HEK293 (cell line): ENCODE measurements around the gene ATP5F1B.

ENCODE experiments used
- FEZF1 ChIP-seq: fragments of 450-650 bp; formaldehyde crosslinking; IDR thresholded peaks from 2 replicates; pipeline ENCODE4 v1.5.1; 2016; ENCODE audit warnings: missing biosample characterization, missing genetic modification characterization
- KLF1 ChIP-seq: fragments of 450-650 bp; formaldehyde crosslinking; IDR thresholded peaks from 2 replicates; pipeline ENCODE4 v1.5.1; 2016; ENCODE audit warnings: missing biosample characterization, missing genetic modification characterization
- KLF8 ChIP-seq: fragments of 450-650 bp; formaldehyde crosslinking; IDR thresholded peaks from 2 replicates; pipeline ENCODE4 v1.5.1; 2016; ENCODE audit warnings: missing biosample characterization, missing genetic modification characterization
- PRDM6 ChIP-seq: fragments of 450-650 bp; formaldehyde crosslinking; IDR thresholded peaks from 2 replicates; pipeline ENCODE4 v1.5.1; 2017; ENCODE audit warnings: missing biosample characterization, missing genetic modification characterization
- YY1 ChIP-seq: fragments of 450-650 bp; formaldehyde crosslinking; IDR thresholded peaks from 2 replicates; pipeline ENCODE4 v1.5.1; 2018; ENCODE audit warnings: missing biosample characterization, missing genetic modification characterization
- YY2 ChIP-seq: fragments of 450-650 bp; formaldehyde crosslinking; IDR thresholded peaks from 2 replicates; pipeline ENCODE4 v1.5.1; 2016; ENCODE audit warnings: missing biosample characterization, missing genetic modification characterization
- ZBTB17 ChIP-seq: fragments of 450-650 bp; formaldehyde crosslinking; IDR thresholded peaks from 2 replicates; pipeline ENCODE4 v1.5.1; 2016; ENCODE audit warnings: missing biosample characterization, missing genetic modification characterization
- ZBTB21 ChIP-seq: fragments of 450-650 bp; formaldehyde crosslinking; IDR thresholded peaks from 2 replicates; pipeline ENCODE4 v1.5.1; 2017; ENCODE audit warnings: missing biosample characterization, missing genetic modification characterization
- ZBTB6 ChIP-seq: fragments of 450-650 bp; formaldehyde crosslinking; IDR thresholded peaks from 2 replicates; pipeline ENCODE4 v1.5.1; 2017; ENCODE audit warnings: missing biosample characterization, missing genetic modification characterization
- ZBTB7A ChIP-seq: fragments of 450-650 bp; formaldehyde crosslinking; IDR thresholded peaks from 2 replicates; pipeline ENCODE4 v1.5.1; 2016; ENCODE audit warnings: low read depth, missing biosample characterization, missing genetic modification characterization
- ZFHX2 ChIP-seq: fragments of 450-650 bp; formaldehyde crosslinking; conservative IDR thresholded peaks from 2 replicates; pipeline ENCODE4 v1.5.1; 2016; ENCODE audit warnings: missing biosample characterization, missing genetic modification characterization
- ZFP37 ChIP-seq: fragments of 450-650 bp; formaldehyde crosslinking; IDR thresholded peaks from 2 replicates; pipeline ENCODE4 v1.5.1; 2016; ENCODE audit warnings: missing biosample characterization, missing genetic modification characterization
- ZNF133 ChIP-seq: fragments of 450-650 bp; formaldehyde crosslinking; IDR thresholded peaks from 2 replicates; pipeline ENCODE4 v1.5.1; 2016; ENCODE audit warnings: missing biosample characterization, missing genetic modification characterization
- ZNF155 ChIP-seq: fragments of 450-650 bp; formaldehyde crosslinking; IDR thresholded peaks from 2 replicates; pipeline ENCODE4 v1.5.1; 2016; ENCODE audit warnings: missing biosample characterization, missing genetic modification characterization
- ZNF175 ChIP-seq: fragments of 450-650 bp; formaldehyde crosslinking; IDR thresholded peaks from 2 replicates; pipeline ENCODE4 v1.5.1; 2016; ENCODE audit warnings: missing biosample characterization, missing genetic modification characterization
- ZNF24 ChIP-seq: fragments of 450-650 bp; formaldehyde crosslinking; IDR thresholded peaks from 2 replicates; pipeline ENCODE4 v1.5.1; 2016; ENCODE audit warnings: missing biosample characterization, missing genetic modification characterization
- ZNF311 ChIP-seq: fragments of 450-650 bp; formaldehyde crosslinking; IDR thresholded peaks from 2 replicates; pipeline ENCODE4 v1.5.1; 2017; ENCODE audit warnings: missing biosample characterization, missing genetic modification characterization, borderline replicate concordance
- ZNF341 ChIP-seq: fragments of 450-650 bp; formaldehyde crosslinking; IDR thresholded peaks from 2 replicates; pipeline ENCODE4; 2016; ENCODE audit warnings: low read depth, missing biosample characterization, missing genetic modification characterization
- ZNF529 ChIP-seq: fragments of 450-650 bp; formaldehyde crosslinking; IDR thresholded peaks from 2 replicates; pipeline ENCODE4 v1.5.1; 2017; ENCODE audit warnings: missing genetic modification characterization, missing biosample characterization; ENCODE audit not compliant: insufficient replicate concordance
- ZNF549 ChIP-seq: fragments of 450-650 bp; IDR thresholded peaks from 2 replicates; pipeline ENCODE4 v1.5.1; 2018; ENCODE audit warnings: missing biosample characterization, missing genetic modification characterization, mild to moderate bottlenecking, inconsistent platforms, moderate library complexity
- ZNF558 ChIP-seq: fragments of 450-650 bp; formaldehyde crosslinking; IDR thresholded peaks from 2 replicates; pipeline ENCODE4 v1.5.1; 2016; ENCODE audit warnings: missing biosample characterization, missing genetic modification characterization
- ZNF585B ChIP-seq: fragments of 450-650 bp; formaldehyde crosslinking; IDR thresholded peaks from 2 replicates; pipeline ENCODE4 v1.5.1; 2016; ENCODE audit warnings: missing biosample characterization, missing genetic modification characterization
- ZNF600 ChIP-seq: fragments of 450-650 bp; formaldehyde crosslinking; IDR thresholded peaks from 2 replicates; pipeline ENCODE4 v1.5.1; 2016; ENCODE audit warnings: missing biosample characterization, missing genetic modification characterization
- ZNF707 ChIP-seq: fragments of 450-650 bp; formaldehyde crosslinking; IDR thresholded peaks from 2 replicates; pipeline ENCODE4 v1.5.1; 2016; ENCODE audit warnings: missing biosample characterization, missing genetic modification characterization
- ZNF777 ChIP-seq: fragments of 450-650 bp; formaldehyde crosslinking; IDR thresholded peaks from 2 replicates; pipeline ENCODE4 v1.5.1; 2017; ENCODE audit warnings: missing biosample characterization, missing genetic modification characterization, borderline replicate concordance
- TF ChIP-seq, protein P1 (sequence below): fragments of 450-650 bp; formaldehyde crosslinking; IDR thresholded peaks from 2 replicates; pipeline ENCODE4 v1.5.1; 2016; ENCODE audit warnings: missing biosample characterization, missing genetic modification characterization, borderline replicate concordance
- TF ChIP-seq, protein P2 (sequence below): fragments of 450-650 bp; formaldehyde crosslinking; IDR thresholded peaks from 2 replicates; pipeline ENCODE4 v1.5.1; 2016; ENCODE audit warnings: missing biosample characterization, missing genetic modification characterization
- TF ChIP-seq, protein P3 (sequence below): fragments of 450-650 bp; formaldehyde crosslinking; conservative IDR thresholded peaks from 2 replicates; pipeline ENCODE4 v1.5.1; 2016; ENCODE audit warnings: low read depth, missing biosample characterization, missing genetic modification characterization

ATP5F1B gene

DNA sequence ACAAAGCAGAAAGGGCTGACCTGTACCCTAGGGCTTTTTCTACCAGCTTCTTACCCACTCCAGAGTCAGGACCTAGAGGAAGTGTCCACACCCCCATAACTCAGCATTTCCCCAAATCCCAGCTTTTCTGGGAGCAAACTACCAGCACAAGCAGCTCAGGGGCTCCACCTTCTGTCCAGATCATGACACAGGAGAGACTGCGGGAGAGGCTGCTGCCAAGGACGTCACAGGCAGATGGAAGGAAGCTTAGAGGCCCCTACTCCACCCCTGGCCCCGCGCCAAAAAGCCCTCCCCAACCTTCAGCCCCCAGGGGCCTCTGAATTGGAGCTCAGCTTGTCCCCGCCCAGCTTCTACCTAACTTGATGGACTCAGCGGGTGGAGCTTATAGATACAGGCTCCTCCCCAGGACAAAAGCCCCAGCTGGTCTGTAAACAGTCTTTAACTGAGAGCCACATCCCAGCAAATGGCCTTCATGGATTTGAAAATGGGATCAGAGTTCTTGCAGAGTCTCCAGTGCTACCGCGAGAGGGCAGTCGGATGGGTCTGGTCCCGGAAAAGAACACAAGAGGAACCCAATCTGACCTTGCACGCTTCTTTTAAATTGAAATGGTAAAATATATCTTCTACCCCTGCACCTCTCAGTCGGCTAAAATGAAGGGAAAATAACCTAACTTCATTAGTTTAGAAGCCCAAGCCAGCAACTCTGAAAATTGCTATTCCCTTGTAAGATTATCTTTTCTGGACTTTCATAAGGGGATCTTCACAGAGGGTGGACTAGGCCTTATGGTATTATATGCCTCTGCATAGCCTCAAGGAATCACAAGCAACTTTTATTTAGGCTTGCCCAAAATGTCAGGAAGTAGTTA, 8.9 kb downstream of the ATP5F1B start (continued):
- TF ChIP-seq, protein P1, sequence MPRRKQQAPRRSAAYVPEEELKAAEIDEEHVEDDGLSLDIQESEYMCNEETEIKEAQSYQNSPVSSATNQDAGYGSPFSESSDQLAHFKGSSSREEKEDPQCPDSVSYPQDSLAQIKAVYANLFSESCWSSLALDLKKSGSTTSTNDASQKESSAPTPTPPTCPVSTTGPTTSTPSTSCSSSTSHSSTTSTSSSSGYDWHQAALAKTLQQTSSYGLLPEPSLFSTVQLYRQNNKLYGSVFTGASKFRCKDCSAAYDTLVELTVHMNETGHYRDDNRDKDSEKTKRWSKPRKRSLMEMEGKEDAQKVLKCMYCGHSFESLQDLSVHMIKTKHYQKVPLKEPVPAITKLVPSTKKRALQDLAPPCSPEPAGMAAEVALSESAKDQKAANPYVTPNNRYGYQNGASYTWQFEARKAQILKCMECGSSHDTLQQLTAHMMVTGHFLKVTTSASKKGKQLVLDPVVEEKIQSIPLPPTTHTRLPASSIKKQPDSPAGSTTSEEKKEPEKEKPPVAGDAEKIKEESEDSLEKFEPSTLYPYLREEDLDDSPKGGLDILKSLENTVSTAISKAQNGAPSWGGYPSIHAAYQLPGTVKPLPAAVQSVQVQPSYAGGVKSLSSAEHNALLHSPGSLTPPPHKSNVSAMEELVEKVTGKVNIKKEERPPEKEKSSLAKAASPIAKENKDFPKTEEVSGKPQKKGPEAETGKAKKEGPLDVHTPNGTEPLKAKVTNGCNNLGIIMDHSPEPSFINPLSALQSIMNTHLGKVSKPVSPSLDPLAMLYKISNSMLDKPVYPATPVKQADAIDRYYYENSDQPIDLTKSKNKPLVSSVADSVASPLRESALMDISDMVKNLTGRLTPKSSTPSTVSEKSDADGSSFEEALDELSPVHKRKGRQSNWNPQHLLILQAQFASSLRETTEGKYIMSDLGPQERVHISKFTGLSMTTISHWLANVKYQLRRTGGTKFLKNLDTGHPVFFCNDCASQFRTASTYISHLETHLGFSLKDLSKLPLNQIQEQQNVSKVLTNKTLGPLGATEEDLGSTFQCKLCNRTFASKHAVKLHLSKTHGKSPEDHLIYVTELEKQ (tag by site-specific recombination), result peak; percentile 23; the same call in 1 of the 2 replicates
- TF ChIP-seq FEZF1 (tag by site-specific recombination) (peak; percentile 19; the same call in 1 of the 2 replicates), ZBTB7A (0 out of 2 replicates have a peak, but pooled peaks have one; percentile 59), ZNF133 (tag by site-specific recombination) (no peak), ZNF600 (tag by site-specific recombination) (no peak), ZNF341 (tag by site-specific recombination) (no peak), ZNF585B (tag by site-specific recombination) (no peak), YY2 (tag by site-specific recombination) (no peak), PRDM6 (0 out of 2 replicates have a peak, but pooled peaks have one; percentile 25), ZNF24 (tag by site-specific recombination) (no peak; the same call in 1 of the 2 replicates), ZBTB17 (tag by site-specific recombination) (peak; percentile 75), ZNF529 (tag by site-specific recombination) (no peak), ZFP37 (tag by site-specific recombination) (peak; percentile 47; the same call in 1 of the 2 replicates), YY1 (tag by site-specific recombination) (0 out of 2 replicates have a peak, but pooled peaks have one; percentile 44), ZNF558 (tag by site-specific recombination) (peak; percentile 70; the same call in 1 of the 2 replicates), ZNF549 (tag by site-specific recombination) (no peak), ZBTB6 (tag by site-specific recombination) (no peak; the same call in 1 of the 2 replicates), ZNF311 (tag by site-specific recombination) (no peak), ZNF777 (tag by site-specific recombination) (no peak), ZBTB21 (tag by site-specific recombination) (peak; percentile 92), ZNF155 (tag by site-specific recombination) (no peak), ZNF707 (tag by site-specific recombination) (no peak), KLF8 (tag by site-specific recombination) (peak; percentile 22), ZFHX2 (no peak), KLF1 (tag by site-specific recombination) (peak; percentile 73), ZNF175 (tag by site-specific recombination) (no peak)
- TF ChIP-seq, protein P2, sequence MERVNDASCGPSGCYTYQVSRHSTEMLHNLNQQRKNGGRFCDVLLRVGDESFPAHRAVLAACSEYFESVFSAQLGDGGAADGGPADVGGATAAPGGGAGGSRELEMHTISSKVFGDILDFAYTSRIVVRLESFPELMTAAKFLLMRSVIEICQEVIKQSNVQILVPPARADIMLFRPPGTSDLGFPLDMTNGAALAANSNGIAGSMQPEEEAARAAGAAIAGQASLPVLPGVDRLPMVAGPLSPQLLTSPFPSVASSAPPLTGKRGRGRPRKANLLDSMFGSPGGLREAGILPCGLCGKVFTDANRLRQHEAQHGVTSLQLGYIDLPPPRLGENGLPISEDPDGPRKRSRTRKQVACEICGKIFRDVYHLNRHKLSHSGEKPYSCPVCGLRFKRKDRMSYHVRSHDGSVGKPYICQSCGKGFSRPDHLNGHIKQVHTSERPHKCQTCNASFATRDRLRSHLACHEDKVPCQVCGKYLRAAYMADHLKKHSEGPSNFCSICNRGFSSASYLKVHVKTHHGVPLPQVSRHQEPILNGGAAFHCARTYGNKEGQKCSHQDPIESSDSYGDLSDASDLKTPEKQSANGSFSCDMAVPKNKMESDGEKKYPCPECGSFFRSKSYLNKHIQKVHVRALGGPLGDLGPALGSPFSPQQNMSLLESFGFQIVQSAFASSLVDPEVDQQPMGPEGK (tag by site-specific recombination), result peak; percentile 99
- TF ChIP-seq, protein P3, sequence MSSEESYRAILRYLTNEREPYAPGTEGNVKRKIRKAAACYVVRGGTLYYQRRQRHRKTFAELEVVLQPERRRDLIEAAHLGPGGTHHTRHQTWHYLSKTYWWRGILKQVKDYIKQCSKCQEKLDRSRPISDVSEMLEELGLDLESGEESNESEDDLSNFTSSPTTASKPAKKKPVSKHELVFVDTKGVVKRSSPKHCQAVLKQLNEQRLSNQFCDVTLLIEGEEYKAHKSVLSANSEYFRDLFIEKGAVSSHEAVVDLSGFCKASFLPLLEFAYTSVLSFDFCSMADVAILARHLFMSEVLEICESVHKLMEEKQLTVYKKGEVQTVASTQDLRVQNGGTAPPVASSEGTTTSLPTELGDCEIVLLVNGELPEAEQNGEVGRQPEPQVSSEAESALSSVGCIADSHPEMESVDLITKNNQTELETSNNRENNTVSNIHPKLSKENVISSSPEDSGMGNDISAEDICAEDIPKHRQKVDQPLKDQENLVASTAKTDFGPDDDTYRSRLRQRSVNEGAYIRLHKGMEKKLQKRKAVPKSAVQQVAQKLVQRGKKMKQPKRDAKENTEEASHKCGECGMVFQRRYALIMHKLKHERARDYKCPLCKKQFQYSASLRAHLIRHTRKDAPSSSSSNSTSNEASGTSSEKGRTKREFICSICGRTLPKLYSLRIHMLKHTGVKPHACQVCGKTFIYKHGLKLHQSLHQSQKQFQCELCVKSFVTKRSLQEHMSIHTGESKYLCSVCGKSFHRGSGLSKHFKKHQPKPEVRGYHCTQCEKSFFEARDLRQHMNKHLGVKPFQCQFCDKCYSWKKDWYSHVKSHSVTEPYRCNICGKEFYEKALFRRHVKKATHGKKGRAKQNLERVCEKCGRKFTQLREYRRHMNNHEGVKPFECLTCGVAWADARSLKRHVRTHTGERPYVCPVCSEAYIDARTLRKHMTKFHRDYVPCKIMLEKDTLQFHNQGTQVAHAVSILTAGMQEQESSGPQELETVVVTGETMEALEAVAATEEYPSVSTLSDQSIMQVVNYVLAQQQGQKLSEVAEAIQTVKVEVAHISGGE (tag by site-specific recombination), result peak; percentile 37; the same call in 1 of the 2 replicates
